AG04450 (cell line): ENCODE measurements around the gene CFAP161. TPM values are rescaled to one million over a fixed set of nuclear protein-coding genes. Genes with fewer than 3 reads are reported as not detected.

ENCODE experiments used
- CTCF ChIA-PET: fragments of 300-600, 350-600 bp; formaldehyde crosslinking; extraction: SDS; loops from one replicate; lab custom pipeline; 2022; ENCODE audit warnings: antibody characterized with exemption, inconsistent platforms; lab: Charles Lee
- POLR2A ChIA-PET: fragments of 350-600 bp; formaldehyde crosslinking; extraction: SDS; loops from one replicate; lab custom pipeline; 2021; ENCODE audit warnings: antibody characterized with exemption, inconsistent platforms; lab: Yijun Ruan, JAX
- DNase-seq: peaks from one replicate; pipeline ENCODE4 v3.0.0-alpha.2; 2011; ENCODE audit warnings: low read depth, low spot score
- H3K27ac ChIP-seq: one replicate; pipeline ENCODE4 v1.5.1; 2012; ENCODE audit warnings: low read depth, low read length, control low read depth
- H3K27me3 ChIP-seq: one replicate; pipeline ENCODE4 v1.6.0; 2012; ENCODE audit warnings: low read length; ENCODE audit not compliant: control insufficient read depth, insufficient read depth
- H3K4me3 ChIP-seq: 2 replicates; pipeline ENCODE4 v1.5.1; 2011; ENCODE audit warnings: mild to moderate bottlenecking, low read depth, low read length, control low read depth
- H3K9me3 ChIP-seq: 2 replicates; pipeline ENCODE4 v1.5.1; 2012; ENCODE audit warnings: low read length; ENCODE audit not compliant: control insufficient read depth, insufficient read depth
- CTCF ChIP-seq: IDR thresholded peaks from 2 replicates; pipeline ENCODE4 v1.5.1; 2011; ENCODE audit warnings: low read depth, low read length, control low read depth, inconsistent platforms
- polyA minus RNA-seq: library from RNA; depleted of rRNA, polyadenylated mRNA; stranded (reverse); fragments of >200 nt; gene quantifications from 2 replicates; pipeline ENCODE4 v1.2.3, GENCODE V29; 2011; rRNA and poly(A)+ RNA removed
- polyA plus RNA-seq: library from polyadenylated mRNA; depleted of rRNA; stranded (reverse); fragments of >200 nt; gene quantifications from 2 replicates; pipeline ENCODE4 v1.2.3, GENCODE V29; 2011; rRNA removed

Gene CFAP161
- polyA plus RNA-seq (not detected in 2 replicates), polyA minus RNA-seq (not detected in 2 replicates)

- H3K9me3 ChIP-seq, result no peaks in the 10 kb centered on the region
- ChIA-PET CTCF (interaction anchor here (0.6 to 1.1 kb wide), 4 partner anchors 22 to 1141 kb away, joined by 3 to 10 read pairs (median 4); no protein-coding TSS in a partner anchor), POLR2A (no interaction called here)
- peak; percentile 33 for DNase-seq
- H3K4me3 ChIP-seq, result peak within 1 kb of the TSS; percentile 60
- H3K27me3 ChIP-seq, result peaks cover 22% of the 10 kb centered on the region
- TF ChIP-seq CTCF, result no peak
- no peak within 1 kb of the TSS for H3K27ac ChIP-seq
These were observed at the start of gene CFAP161 for GRCh38 chr15:81133782-81134461. TSS of gene CFAP161 (plus strand) at chr15:81134270. CDS start at chr15:81134330, 60 bp downstream.

GRCh38 chr15:81084716-81085115 is 49.4 kb upstream of the CFAP161 start:
- peaks cover 14% of the 10 kb centered on the region for H3K27me3 ChIP-seq
- H3K9me3 ChIP-seq, result no peaks in the 10 kb centered on the region
- no peak for TF ChIP-seq CTCF
- no peak overlapping the region for H3K27ac ChIP-seq
- ChIA-PET POLR2A (no interaction called here), CTCF (interaction anchor here (1.7 kb wide), 1 partner anchor 181 kb away, joined by 10 read pairs; no protein-coding TSS in a partner anchor)
- DNase-seq, result no peak
- no peak overlapping the region for H3K4me3 ChIP-seq

- Histone ChIP-seq H3K27me3 (peaks cover 14% of the 10 kb centered on the region), H3K27ac (no peak overlapping the region), H3K9me3 (no peaks in the 10 kb centered on the region), H3K4me3 (no peak overlapping the region)
- POLR2A ChIA-PET, result no interaction called here
- DNase-seq, result no peak
- CTCF ChIA-PET, result no interaction called here
- TF ChIP-seq CTCF, result no peak
These were observed 48.9 kb upstream of the CFAP161 start for GRCh38 chr15:81085213-81085612.

GRCh38 chr15:81085898-81086297 is 48.2 kb upstream of the CFAP161 start:
- Histone ChIP-seq H3K27ac (no peak overlapping the region), H3K9me3 (no peaks in the 10 kb centered on the region), H3K4me3 (no peak overlapping the region), H3K27me3 (peaks cover 14% of the 10 kb centered on the region)
- ChIA-PET POLR2A (no interaction called here), CTCF (no interaction called here)
- DNase-seq, result no peak
- no peak for TF ChIP-seq CTCF

- ChIA-PET CTCF (interaction anchor here (1.5 kb wide), 1 partner anchor 179 kb away, joined by 4 read pairs; no protein-coding TSS in a partner anchor), POLR2A (interaction anchor here (0.5 kb wide), 1 partner anchor 80 kb away, joined by 7 read pairs; no protein-coding TSS in a partner anchor)
- TF ChIP-seq CTCF, result no peak
- H3K4me3 ChIP-seq, result no peak overlapping the region
- no peaks in the 10 kb centered on the region for H3K9me3 ChIP-seq
- peaks cover 6% of the 10 kb centered on the region for H3K27me3 ChIP-seq
- no peak for DNase-seq
- H3K27ac ChIP-seq, result no peak overlapping the region
These were observed 47.0 kb upstream of the CFAP161 start for GRCh38 chr15:81087066-81087465.
